HCT116 (cell line): ENCODE measurements around the gene HIRA. TPM values are rescaled to one million over a fixed set of nuclear protein-coding genes. Genes with fewer than 3 reads are reported as not detected.

Source experiments
- ATAC-seq: fragments of 200-7000 bp; cut with Tn5 transposase; 2 replicates; pipeline ENCODE4 v1.9.1; 2020; ENCODE audit warnings: mild to moderate bottlenecking, moderate library complexity
- BruUV-seq: library from RNA; stranded (reverse); fragments of 400-500 nt; replicated peaks from 2 replicates; lab custom pipeline; 2021; lab: Mats Ljungman, UMichigan
- CTCF ChIA-PET: fragments of 300-600 bp; sonication (Branson Sonifier 250); formaldehyde crosslinking; loops from one replicate; lab custom pipeline; 2021; ENCODE audit warnings: antibody characterized with exemption; lab: Charles Lee
- POLR2A ChIA-PET: fragments of 300-600, 350-600 bp; sonication (Branson Sonifier 250); formaldehyde crosslinking; loops from one replicate; lab custom pipeline; 2021; ENCODE audit warnings: antibody characterized with exemption; lab: Charles Lee
- RAD21 ChIA-PET, 2 experiments: fragments of 300-600 bp; sonication (Branson Sonifier 250); formaldehyde crosslinking; loops; one replicate each; lab custom pipeline; 2023; ENCODE audit warnings: low total read pairs in 2 of 2; ENCODE audit not compliant: uncharacterized antibody in 2 of 2, unreplicated experiment in 2 of 2, low non-redundant PET in 1 of 2; lab: Charles Lee
- DNase-seq: peaks from one replicate; pipeline ENCODE4 v3.0.0-alpha.2; 2010; ENCODE audit warnings: low read depth, low spot score
- H2AFZ ChIP-seq: fragments of 200-600 bp; shearing (Covaris generic), sonication (generic); 2 replicates; pipeline ENCODE4 v1.6.1; 2017; ENCODE audit warnings: low read depth, mixed run types, mixed read lengths, antibody characterized with exemption, low read length; ENCODE audit not compliant: poor library complexity, severe bottlenecking
- H3K27ac ChIP-seq: 2 replicates; pipeline ENCODE4 v1.5.1; 2012; ENCODE audit warnings: low read depth, low read length
- H3K27me3 ChIP-seq: fragments of 200-600 bp; sonication (generic); 2 replicates; pipeline ENCODE4 v1.6.1; 2016; ENCODE audit warnings: mixed run types, low read length, mixed read lengths; ENCODE audit not compliant: insufficient read depth
- H3K36me3 ChIP-seq, 2 experiments: fragments of 200-500 bp in 1 of 2; fragments of 200-600 bp in 1 of 2; sonication (Bioruptor generic) in 1 of 2; sonication (generic) in 1 of 2; 2 replicates each; pipeline versions ENCODE4 v1.5.1 to v1.6.1; 2014 to 2016; ENCODE audit warnings: low read length in 2 of 2, inconsistent platforms in 1 of 2, mixed read lengths in 1 of 2, mixed run types in 1 of 2; ENCODE audit not compliant: insufficient read depth in 2 of 2, control insufficient read depth in 1 of 2
- H3K4me1 ChIP-seq, 2 experiments: fragments of 200-600 bp in 1 of 2; sonication (generic) in 1 of 2; 2 replicates each; pipeline versions ENCODE4 v1.5.1 to v1.6.1; 2012 to 2017; ENCODE audit warnings: low read length in 2 of 2, inconsistent platforms in 1 of 2, mild to moderate bottlenecking in 1 of 2, mixed read lengths in 1 of 2, mixed run types in 1 of 2, moderate library complexity in 1 of 2; ENCODE audit not compliant: insufficient read depth in 2 of 2, control insufficient read depth in 1 of 2
- H3K4me2 ChIP-seq: fragments of 200-600 bp; sonication (generic); 2 replicates; pipeline ENCODE4 v1.6.1; 2017; ENCODE audit warnings: mixed run types, low read length, mixed read lengths
- H3K4me3 ChIP-seq, 2 experiments: fragments of 200-600 bp in 1 of 2; sonication (generic) in 1 of 2; replicated peaks in 1 of 2; 2 replicates each; pipeline ENCODE4 v1.5.1; 2011 to 2016; ENCODE audit warnings: low read length in 2 of 2, control low read depth in 1 of 2, low read depth in 1 of 2, mild to moderate bottlenecking in 1 of 2, mixed read lengths in 1 of 2, mixed run types in 1 of 2
- H3K79me2 ChIP-seq: fragments of 200-600 bp; sonication (generic); 2 replicates; pipeline ENCODE4 v1.6.1; 2017; ENCODE audit warnings: mild to moderate bottlenecking, mixed run types, low read length, moderate library complexity, mixed read lengths; ENCODE audit not compliant: insufficient read depth
- H3K9ac ChIP-seq: fragments of 200-600 bp; sonication (generic); 2 replicates; pipeline ENCODE4 v1.6.1; 2016; ENCODE audit warnings: low read length, mixed read lengths
- H3K9me2 ChIP-seq: fragments of 200-600 bp; sonication (generic), shearing (Covaris generic); 2 replicates; pipeline ENCODE4 v1.6.1; 2017; ENCODE audit warnings: mixed run types, mild to moderate bottlenecking, moderate library complexity; ENCODE audit not compliant: insufficient read depth
- H3K9me3 ChIP-seq, 2 experiments: fragments of 200-500 bp in 1 of 2; fragments of 200-600 bp in 1 of 2; sonication (Bioruptor generic) in 1 of 2; sonication (generic) in 1 of 2; 2 replicates each; pipeline ENCODE4 v1.6.1; 2014 to 2017; ENCODE audit warnings: low read length in 2 of 2, mixed read lengths in 2 of 2, inconsistent platforms in 1 of 2, low read depth in 1 of 2, mild to moderate bottlenecking in 1 of 2, mixed run types in 1 of 2, moderate library complexity in 1 of 2; ENCODE audit not compliant: control insufficient read depth in 1 of 2, insufficient read depth in 1 of 2
- H4K20me1 ChIP-seq: fragments of 200-600 bp; sonication (generic), shearing (Covaris generic); 2 replicates; pipeline ENCODE4 v1.6.1; 2017; ENCODE audit warnings: mixed run types, mild to moderate bottlenecking, moderate library complexity; ENCODE audit not compliant: insufficient read depth
- EZH2phosphoT487 ChIP-seq: fragments of 200-600 bp; IDR thresholded peaks from 2 replicates; pipeline ENCODE4 v1.6.1; 2018; ENCODE audit warnings: antibody characterized with exemption, borderline replicate concordance
- FOSL1 ChIP-seq: IDR thresholded peaks from 2 replicates; pipeline ENCODE4 v1.6.1; 2012; ENCODE audit warnings: low read depth
- MAX ChIP-seq: IDR thresholded peaks from 2 replicates; pipeline ENCODE4 v1.6.1; 2012
- TCF7L2 ChIP-seq: IDR thresholded peaks from 2 replicates; pipeline ENCODE4 v1.7.0; 2011; ENCODE audit warnings: borderline replicate concordance, inconsistent platforms; ENCODE audit not compliant: insufficient read depth, insufficient read length; ENCODE audit errors: extremely low read depth
- ZBTB33 ChIP-seq: IDR thresholded peaks from 2 replicates; pipeline ENCODE4 v1.6.1; 2011; ENCODE audit warnings: mild to moderate bottlenecking, low read length, moderate library complexity; ENCODE audit not compliant: insufficient replicate concordance; ENCODE audit errors: extremely low read depth
- intact Hi-C: fragments of 100-400 bp; cut with micrococcal nuclease; formaldehyde crosslinking; loops from 2 replicates; pipeline ENCODE4 v1.10.0; 2022
- total RNA-seq: library from RNA; stranded (reverse); gene quantifications from one replicate; pipeline ENCODE4 v1.2.1, GENCODE V29; 2021; ENCODE audit not compliant: unreplicated experiment

The HIRA gene
- total RNA-seq, 1 experiment from 2014 or later: 30.6 TPM

GRCh38 chr22:19378344-19378674, 53.2 kb downstream of the HIRA start (continued):
- TF ChIP-seq EZH2phosphoT487: no peak
- no peak for TF ChIP-seq FOSL1

- TF ChIP-seq ZBTB33: no peak
- no peak for TF ChIP-seq MAX
- TF ChIP-seq FOSL1: no peak
- TF ChIP-seq TCF7L2: no peak
- Histone ChIP-seq H3K36me3 (peaks cover 31 to 47% of the 10 kb centered on the region in 2 experiments), H3K4me1 (peaks cover 9 to 17% of the 10 kb centered on the region in 2 experiments), H3K9me3 (no peaks in the 10 kb centered on the region), H4K20me1 (no peaks in the 10 kb centered on the region), H3K79me2 (no peaks in the 10 kb centered on the region), H2AFZ (no peak overlapping the region), H3K4me2 (no peak overlapping the region), H3K9me2 (no peaks in the 10 kb centered on the region), H3K9ac (no peak overlapping the region), H3K27me3 (no peaks in the 10 kb centered on the region), H3K27ac (no peak overlapping the region), H3K4me3 (no peak overlapping the region)
- POLR2A ChIA-PET: no interaction called here
- ATAC-seq (no peak), DNase-seq (no peak)
- intact Hi-C loops: no loop called here
- CTCF ChIA-PET: no interaction called here
- RAD21 ChIA-PET: no interaction called here
- no TSS peak for BruUV-seq
These were observed 53.8 kb downstream of the HIRA start for GRCh38 chr22:19377565-19378343.
